ENCODE measurements around the gene PRODH2.
"Not testable (repeated sequence)": the region's sequence is repeated elsewhere in the genome, so short reads cannot be mapped to it uniquely, and the experiment has no call there.

PRODH2 gene

GRCh38 chr19:35801828-35802227, 10.8 kb downstream of the PRODH2 start:
- H3K9me3 ChIP-seq (ENCODE audit: low read length) = no peaks in the 10 kb centered on the region
- no peaks in the 10 kb centered on the region for H3K36me3 ChIP-seq (ENCODE audit: insufficient read depth, low read length)
- H3K27me3 ChIP-seq (ENCODE audit: insufficient read depth, low read length) = 0 out of 2 replicates have a peak, but pooled peaks cover 15% of the 10 kb centered on the region
- H3K4me3 ChIP-seq (ENCODE audit: low read depth, low read length, poor library complexity, severe bottlenecking) = no peak overlapping the region
- H3K9me2 ChIP-seq (ENCODE audit: low read depth, low read length) = no peaks in the 10 kb centered on the region
- H3F3A ChIP-seq (ENCODE audit: insufficient read depth, low read length) = no peaks in the 10 kb centered on the region
- no peak overlapping the region for H3K27ac ChIP-seq (ENCODE audit: low read depth, low read length, poor library complexity, severe bottlenecking)
- no peaks in the 10 kb centered on the region for H3K79me2 ChIP-seq (ENCODE audit: insufficient read depth, low read length)
- H3K9ac ChIP-seq (ENCODE audit: low read length) = no peak overlapping the region
- TF ChIP-seq, protein P1, sequence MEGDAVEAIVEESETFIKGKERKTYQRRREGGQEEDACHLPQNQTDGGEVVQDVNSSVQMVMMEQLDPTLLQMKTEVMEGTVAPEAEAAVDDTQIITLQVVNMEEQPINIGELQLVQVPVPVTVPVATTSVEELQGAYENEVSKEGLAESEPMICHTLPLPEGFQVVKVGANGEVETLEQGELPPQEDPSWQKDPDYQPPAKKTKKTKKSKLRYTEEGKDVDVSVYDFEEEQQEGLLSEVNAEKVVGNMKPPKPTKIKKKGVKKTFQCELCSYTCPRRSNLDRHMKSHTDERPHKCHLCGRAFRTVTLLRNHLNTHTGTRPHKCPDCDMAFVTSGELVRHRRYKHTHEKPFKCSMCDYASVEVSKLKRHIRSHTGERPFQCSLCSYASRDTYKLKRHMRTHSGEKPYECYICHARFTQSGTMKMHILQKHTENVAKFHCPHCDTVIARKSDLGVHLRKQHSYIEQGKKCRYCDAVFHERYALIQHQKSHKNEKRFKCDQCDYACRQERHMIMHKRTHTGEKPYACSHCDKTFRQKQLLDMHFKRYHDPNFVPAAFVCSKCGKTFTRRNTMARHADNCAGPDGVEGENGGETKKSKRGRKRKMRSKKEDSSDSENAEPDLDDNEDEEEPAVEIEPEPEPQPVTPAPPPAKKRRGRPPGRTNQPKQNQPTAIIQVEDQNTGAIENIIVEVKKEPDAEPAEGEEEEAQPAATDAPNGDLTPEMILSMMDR (IDR thresholded peaks at IDR 0.05; ENCODE audit: low read length) = no peak
- no peak for TF ChIP-seq EZH2 (IDR thresholded peaks at IDR 0.05; ENCODE audit: borderline replicate concordance, low read length)
- H4K20me1 ChIP-seq (ENCODE audit: insufficient read depth, low read length) = no peaks in the 10 kb centered on the region
- no peak overlapping the region for H2AFZ ChIP-seq (ENCODE audit: low read length)
- H3K4me2 ChIP-seq (ENCODE audit: low read length) = no peak overlapping the region
- H3K4me1 ChIP-seq (ENCODE audit: insufficient read depth, low read length, severe bottlenecking) = no peaks in the 10 kb centered on the region

DNA sequence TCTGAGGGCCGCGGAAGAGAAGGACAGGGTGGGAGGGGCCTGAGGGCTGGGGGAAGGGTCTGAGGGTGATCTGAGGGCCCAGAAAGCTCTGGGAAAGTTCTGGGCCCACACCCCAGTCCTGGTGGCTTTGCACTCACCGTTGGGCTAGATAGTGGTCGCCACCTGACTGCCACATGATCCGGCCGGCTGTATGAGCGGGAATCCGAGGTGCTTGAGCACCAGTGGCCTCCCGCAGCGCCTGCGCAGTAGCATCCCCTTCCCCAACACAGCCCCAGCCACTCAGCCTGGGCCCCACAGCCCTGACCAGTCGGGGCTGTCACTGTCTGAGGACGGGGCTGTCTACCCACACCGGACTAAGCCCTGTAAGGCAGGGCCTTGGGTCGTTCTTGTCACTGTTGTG, 15.0 kb downstream of the PRODH2 start:
- H3K4me3 ChIP-seq (ENCODE audit: low read depth, low read length, poor library complexity, severe bottlenecking) = no peak overlapping the region
- no peaks in the 10 kb centered on the region for H3F3A ChIP-seq (ENCODE audit: insufficient read depth, low read length)
- TF ChIP-seq EZH2 (IDR thresholded peaks at IDR 0.05; ENCODE audit: borderline replicate concordance, low read length) = no peak
- TF ChIP-seq, protein P1 (IDR thresholded peaks at IDR 0.05; ENCODE audit: low read length) = no peak
- H3K9me3 ChIP-seq (ENCODE audit: low read length) = no peaks in the 10 kb centered on the region
- H3K4me2 ChIP-seq (ENCODE audit: low read length) = no peak overlapping the region
- H3K27ac ChIP-seq (ENCODE audit: low read depth, low read length, poor library complexity, severe bottlenecking) = no peak overlapping the region
- no peaks in the 10 kb centered on the region for H3K9me2 ChIP-seq (ENCODE audit: low read depth, low read length)
- H2AFZ ChIP-seq (ENCODE audit: low read length) = no peak overlapping the region
- no peaks in the 10 kb centered on the region for H4K20me1 ChIP-seq (ENCODE audit: insufficient read depth, low read length)
- no peak overlapping the region for H3K9ac ChIP-seq (ENCODE audit: low read length)
- no peaks in the 10 kb centered on the region for H3K4me1 ChIP-seq (ENCODE audit: insufficient read depth, low read length, severe bottlenecking)
- H3K79me2 ChIP-seq (ENCODE audit: insufficient read depth, low read length) = no peaks in the 10 kb centered on the region
- 0 out of 2 replicates have a peak, but pooled peaks cover 5% of the 10 kb centered on the region for H3K27me3 ChIP-seq (ENCODE audit: insufficient read depth, low read length)
- H3K36me3 ChIP-seq (ENCODE audit: insufficient read depth, low read length) = no peaks in the 10 kb centered on the region

GRCh38 chr19:35796645-35797542, 15.8 kb downstream of the PRODH2 start:
- Histone ChIP-seq H4K20me1 (ENCODE audit: insufficient read depth, low read length) (no peaks in the 10 kb centered on the region), H3K4me1 (ENCODE audit: insufficient read depth, low read length, severe bottlenecking) (no peaks in the 10 kb centered on the region), H3K27me3 (ENCODE audit: insufficient read depth, low read length) (0 out of 2 replicates have a peak, but pooled peaks cover 5% of the 10 kb centered on the region), H3K27ac (ENCODE audit: low read depth, low read length, poor library complexity, severe bottlenecking) (no peak overlapping the region), H3K9me2 (ENCODE audit: low read depth, low read length) (no peaks in the 10 kb centered on the region), H3K36me3 (ENCODE audit: insufficient read depth, low read length) (no peaks in the 10 kb centered on the region), H3K9me3 (ENCODE audit: low read length) (no peaks in the 10 kb centered on the region), H2AFZ (ENCODE audit: low read length) (no peak overlapping the region), H3K4me2 (ENCODE audit: low read length) (no peak overlapping the region), H3F3A (ENCODE audit: insufficient read depth, low read length) (no peaks in the 10 kb centered on the region), H3K79me2 (ENCODE audit: insufficient read depth, low read length) (no peaks in the 10 kb centered on the region), H3K9ac (ENCODE audit: low read length) (no peak overlapping the region), H3K4me3 (ENCODE audit: low read depth, low read length, poor library complexity, severe bottlenecking) (no peak overlapping the region)
- TF ChIP-seq, protein P1 (IDR thresholded peaks at IDR 0.05; ENCODE audit: low read length) = no peak
- TF ChIP-seq EZH2 (IDR thresholded peaks at IDR 0.05; ENCODE audit: borderline replicate concordance, low read length) = no peak

DNA sequence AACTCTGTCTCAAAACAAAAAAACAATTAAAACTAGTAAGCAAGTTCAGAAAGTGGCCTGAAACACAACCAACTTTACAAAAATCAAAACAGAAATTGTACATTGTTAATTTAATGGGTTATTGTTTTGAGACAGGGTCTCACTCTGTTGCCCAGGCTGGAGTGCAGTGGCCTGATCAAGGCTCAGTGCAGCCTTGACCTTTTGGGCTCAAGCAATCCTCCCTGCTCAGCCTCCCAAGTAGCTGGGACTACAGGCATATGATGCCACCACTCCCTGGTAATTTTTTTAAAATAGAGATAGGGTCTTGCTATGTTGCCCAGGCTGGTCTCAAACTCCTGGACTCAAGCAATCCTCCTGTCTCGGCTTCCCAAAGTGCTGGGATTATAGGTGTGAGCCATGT, 17.1 kb downstream of the PRODH2 start:
- H3K9me2 ChIP-seq (ENCODE audit: low read depth, low read length); H3K27me3 ChIP-seq (ENCODE audit: insufficient read depth, low read length); H3K36me3 ChIP-seq (ENCODE audit: insufficient read depth, low read length); H3K27ac ChIP-seq (ENCODE audit: low read depth, low read length, poor library complexity, severe bottlenecking); H3K4me2 ChIP-seq (ENCODE audit: low read length); H3K9me3 ChIP-seq (ENCODE audit: low read length); H3K4me3 ChIP-seq (ENCODE audit: low read depth, low read length, poor library complexity, severe bottlenecking); H3K9ac ChIP-seq (ENCODE audit: low read length); H2AFZ ChIP-seq (ENCODE audit: low read length); H4K20me1 ChIP-seq (ENCODE audit: insufficient read depth, low read length); H3K79me2 ChIP-seq (ENCODE audit: insufficient read depth, low read length); H3K4me1 ChIP-seq (ENCODE audit: insufficient read depth, low read length, severe bottlenecking); H3F3A ChIP-seq (ENCODE audit: insufficient read depth, low read length): not testable (repeated sequence)

Measured in OCI-LY1 (cell line).